A673 (cell line): ENCODE measurements around the gene SUCLG2. TPM values are rescaled to one million over a fixed set of nuclear protein-coding genes. Genes with fewer than 3 reads are reported as not detected.

ENCODE experiments used
- BruUV-seq: library from RNA; stranded (reverse); fragments of 400-500 nt; replicated peaks from 2 replicates; lab custom pipeline; 2021; lab: Mats Ljungman, UMichigan
- CTCF ChIA-PET: fragments of 300-600 bp; sonication (Branson Sonifier 250); formaldehyde crosslinking; loops from one replicate; lab custom pipeline; 2022; ENCODE audit warnings: antibody characterized with exemption; lab: Charles Lee
- POLR2A ChIA-PET: fragments of 300-600 bp; sonication (Branson Sonifier 250); formaldehyde crosslinking; loops from one replicate; lab custom pipeline; 2022; ENCODE audit warnings: antibody characterized with exemption; ENCODE audit not compliant: low non-redundant PET; lab: Charles Lee
- DNase-seq: peaks from one replicate; pipeline ENCODE4 v3.0.0-alpha.2; 2015; ENCODE audit warnings: low spot score
- H3K27ac ChIP-seq: fragments of 200-600 bp; sonication (generic); 2 replicates; pipeline ENCODE4 v1.5.1; 2016; ENCODE audit warnings: mixed run types, low read depth, mild to moderate bottlenecking, mixed read lengths, antibody characterized with exemption, low read length; ENCODE audit not compliant: poor library complexity, severe bottlenecking
- H3K27me3 ChIP-seq: fragments of 200-600 bp; sonication (generic); replicated peaks from 2 replicates; pipeline ENCODE4 v1.6.1; 2017; ENCODE audit warnings: mixed run types, low read depth, mild to moderate bottlenecking, mixed read lengths, antibody characterized with exemption, low read length; ENCODE audit not compliant: insufficient read depth, poor library complexity
- H3K36me3 ChIP-seq: fragments of 200-600 bp; sonication (generic); 2 replicates; pipeline ENCODE4 v1.6.1; 2016; ENCODE audit warnings: mixed run types, mild to moderate bottlenecking, mixed read lengths, antibody characterized with exemption, low read length; ENCODE audit not compliant: insufficient read depth, poor library complexity, severe bottlenecking
- H3K4me1 ChIP-seq: fragments of 200-600 bp; sonication (generic); 2 replicates; pipeline ENCODE4 v1.6.1; 2017; ENCODE audit warnings: mixed run types, mild to moderate bottlenecking, mixed read lengths, antibody characterized with exemption, low read length; ENCODE audit not compliant: insufficient read depth, poor library complexity, severe bottlenecking
- H3K4me3 ChIP-seq: fragments of 200-600 bp; sonication (generic); 2 replicates; pipeline ENCODE4 v1.5.1; 2016; ENCODE audit warnings: low read depth, mixed run types, mild to moderate bottlenecking, mixed read lengths, low read length; ENCODE audit not compliant: poor library complexity, severe bottlenecking
- H3K9me3 ChIP-seq: fragments of 200-600 bp; sonication (generic); 2 replicates; pipeline ENCODE4 v1.6.1; 2016; ENCODE audit warnings: mixed run types, low read depth, mild to moderate bottlenecking, mixed read lengths, antibody characterized with exemption, low read length; ENCODE audit not compliant: poor library complexity, severe bottlenecking
- EZH2 ChIP-seq: fragments of 200-600 bp; sonication (generic); IDR thresholded peaks from 2 replicates; pipeline ENCODE4 v1.6.1; 2017; ENCODE audit warnings: borderline replicate concordance, low read depth, mild to moderate bottlenecking, mixed read lengths, antibody characterized with exemption, low read length; ENCODE audit not compliant: poor library complexity, severe bottlenecking
- intact Hi-C: fragments of 100-400 bp; cut with micrococcal nuclease; formaldehyde crosslinking; loops from one replicate; pipeline ENCODE4 v1.10.0; 2022; ENCODE audit not compliant: unreplicated experiment
- total RNA-seq: library from RNA; stranded (reverse); gene quantifications from 2 replicates; pipeline ENCODE4 v1.2.3, GENCODE V29; 2021
- TF ChIP-seq, protein P1 (sequence below): fragments of 300-800, 200-600 bp; sonication (generic); conservative IDR thresholded peaks from 2 replicates; pipeline ENCODE4 v1.5.1; 2017; ENCODE audit warnings: low read depth, mild to moderate bottlenecking, antibody characterized with exemption, low read length, moderate library complexity, mixed read lengths

The SUCLG2 gene
- total RNA-seq, 1 experiment from 2014 or later: 7.4 TPM

GRCh38 chr3:67490658-67491057 is 163.8 kb downstream of the SUCLG2 start:
- Histone ChIP-seq H3K36me3 (no peaks in the 10 kb centered on the region), H3K4me3 (no peak overlapping the region), H3K27me3 (no peaks in the 10 kb centered on the region), H3K4me1 (no peaks in the 10 kb centered on the region), H3K9me3 (no peaks in the 10 kb centered on the region), H3K27ac (no peak overlapping the region)
- POLR2A ChIA-PET: no interaction called here
- DNase-seq: no peak
- BruUV-seq: no TSS peak
- CTCF ChIA-PET: no interaction called here
- TF ChIP-seq, protein P1, sequence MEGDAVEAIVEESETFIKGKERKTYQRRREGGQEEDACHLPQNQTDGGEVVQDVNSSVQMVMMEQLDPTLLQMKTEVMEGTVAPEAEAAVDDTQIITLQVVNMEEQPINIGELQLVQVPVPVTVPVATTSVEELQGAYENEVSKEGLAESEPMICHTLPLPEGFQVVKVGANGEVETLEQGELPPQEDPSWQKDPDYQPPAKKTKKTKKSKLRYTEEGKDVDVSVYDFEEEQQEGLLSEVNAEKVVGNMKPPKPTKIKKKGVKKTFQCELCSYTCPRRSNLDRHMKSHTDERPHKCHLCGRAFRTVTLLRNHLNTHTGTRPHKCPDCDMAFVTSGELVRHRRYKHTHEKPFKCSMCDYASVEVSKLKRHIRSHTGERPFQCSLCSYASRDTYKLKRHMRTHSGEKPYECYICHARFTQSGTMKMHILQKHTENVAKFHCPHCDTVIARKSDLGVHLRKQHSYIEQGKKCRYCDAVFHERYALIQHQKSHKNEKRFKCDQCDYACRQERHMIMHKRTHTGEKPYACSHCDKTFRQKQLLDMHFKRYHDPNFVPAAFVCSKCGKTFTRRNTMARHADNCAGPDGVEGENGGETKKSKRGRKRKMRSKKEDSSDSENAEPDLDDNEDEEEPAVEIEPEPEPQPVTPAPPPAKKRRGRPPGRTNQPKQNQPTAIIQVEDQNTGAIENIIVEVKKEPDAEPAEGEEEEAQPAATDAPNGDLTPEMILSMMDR: no peak
- TF ChIP-seq EZH2: no peak
- intact Hi-C loops: no loop called here

DNA sequence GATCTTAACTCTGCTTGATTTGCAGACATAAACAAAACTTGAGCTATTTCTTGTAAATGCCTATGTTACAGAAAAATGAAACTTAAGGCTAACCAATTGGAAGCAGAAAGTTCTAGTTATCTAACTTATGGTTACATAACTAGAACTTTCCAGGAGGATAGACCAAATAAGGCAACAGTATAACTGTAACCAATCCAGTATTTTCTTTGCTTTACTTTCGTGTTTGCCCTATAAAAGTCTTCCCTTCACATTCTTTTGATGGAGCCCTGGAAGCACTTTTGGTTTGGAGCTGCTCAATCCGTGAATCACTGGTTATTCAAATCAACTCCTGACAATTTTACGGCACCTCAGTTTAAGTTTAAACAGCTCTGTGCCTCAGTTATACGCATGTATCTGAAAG is 164.6 kb downstream of the SUCLG2 start:
- TF ChIP-seq, protein P1: no peak
- TF ChIP-seq EZH2: no peak
- no TSS peak for BruUV-seq

GRCh38 chr3:67487564-67488114 is 166.8 kb downstream of the SUCLG2 start:
- ChIA-PET POLR2A (no interaction called here), CTCF (no interaction called here)
- DNase-seq: no peak
- intact Hi-C loops: no loop called here
- H3K27me3 ChIP-seq: no peaks in the 10 kb centered on the region
- H3K36me3 ChIP-seq: no peaks in the 10 kb centered on the region
- no peaks in the 10 kb centered on the region for H3K4me1 ChIP-seq
- no peaks in the 10 kb centered on the region for H3K9me3 ChIP-seq
- H3K27ac ChIP-seq: no peak overlapping the region
- TF ChIP-seq, protein P1: no peak
- no peak for TF ChIP-seq EZH2
- no TSS peak for BruUV-seq
- no peak overlapping the region for H3K4me3 ChIP-seq

More for the DNA sequence above, 164.6 kb downstream of the SUCLG2 start:
- intact Hi-C loops: no loop called here
- no peak for DNase-seq
- Histone ChIP-seq H3K9me3 (no peaks in the 10 kb centered on the region), H3K27ac (no peak overlapping the region), H3K4me3 (no peak overlapping the region), H3K27me3 (no peaks in the 10 kb centered on the region), H3K36me3 (no peaks in the 10 kb centered on the region), H3K4me1 (no peaks in the 10 kb centered on the region)
- CTCF ChIA-PET: no interaction called here
- POLR2A ChIA-PET: no interaction called here
